A549 (cell line): ENCODE measurements around the gene BCAS3. TPM values are rescaled to one million over a fixed set of nuclear protein-coding genes. Genes with fewer than 3 reads are reported as not detected.
A peak's percentile ranks its signal among the peaks of the same experiment; 100 is the strongest.

Experiments used
- ATAC-seq, 2 experiments: fragments of 200-7000 bp in 1 of 2; fragments of >200 bp in 1 of 2; cut with Nextera tagmentation in 1 of 2; cut with Tn5 transposase in 1 of 2; 3 replicates each; pipeline versions ENCODE4 v1.8.0 to v1.9.1; 2018 to 2020; ENCODE audit warnings: mild to moderate bottlenecking in 1 of 2, moderate library complexity in 1 of 2
- CTCF ChIA-PET: fragments of 300-600 bp; sonication (Branson Sonifier 250); formaldehyde crosslinking; extraction: SDS; loops from one replicate; lab custom pipeline; 2021; ENCODE audit warnings: antibody characterized with exemption, inconsistent platforms; lab: Yijun Ruan, JAX
- POLR2A ChIA-PET: fragments of 350-600 bp; formaldehyde crosslinking; extraction: SDS; loops from one replicate; lab custom pipeline; 2021; ENCODE audit warnings: antibody characterized with exemption, inconsistent platforms; lab: Yijun Ruan, JAX
- DNase-seq, 2 experiments: peaks; one replicate each; pipeline versions ENCODE4 v3.0.0 to v3.0.0-alpha.2; 2011 to 2016; ENCODE audit warnings: low read depth in 1 of 2, low spot score in 1 of 2
- FAIRE-seq: peaks from 2 replicates; lab custom pipeline; 2011; peaks lifted over from hg19 to GRCh38; lab: Jason Lieb, UNC
- H3K27ac ChIP-seq, 2 experiments: fragments of >200 bp; sonication (Bioruptor Twin); formaldehyde crosslinking; 3 replicates each; pipeline ENCODE4 v1.5.1; 2016 to 2017
- H3K4me1 ChIP-seq: fragments of >200 bp; sonication (Bioruptor Twin); formaldehyde crosslinking; 3 replicates; pipeline ENCODE4 v1.6.1; 2016
- H3K4me2 ChIP-seq: fragments of >200 bp; sonication (Bioruptor Twin); formaldehyde crosslinking; 3 replicates; pipeline ENCODE4 v1.6.1; 2016
- H3K4me3 ChIP-seq: fragments of >200 bp; sonication (Bioruptor Twin); formaldehyde crosslinking; 3 replicates; pipeline ENCODE4 v1.5.1; 2016
- H3K9me3 ChIP-seq: fragments of >200 bp; sonication (Bioruptor Twin); formaldehyde crosslinking; 3 replicates; pipeline ENCODE4 v1.6.1; 2016
- CEBPB ChIP-seq, 2 experiments: fragments of >200 bp in 1 of 2; sonication (Bioruptor Twin) in 1 of 2; formaldehyde crosslinking in 1 of 2; IDR thresholded peaks; 2 replicates each; pipeline ENCODE4 v1.6.1; 2012 to 2016
- CHD2 ChIP-seq: fragments of 150-350 bp; IDR thresholded peaks from 2 replicates; pipeline ENCODE4 v1.6.1; 2014; ENCODE audit warnings: low read length; ENCODE audit not compliant: partially characterized antibody
- FOSB ChIP-seq: fragments of 250-450 bp; sonication (Bioruptor Pico); IDR thresholded peaks from 2 replicates; pipeline ENCODE4 v1.5.0; 2020; ENCODE audit warnings: mild to moderate bottlenecking, moderate library complexity
- FOSL2 ChIP-seq, 2 experiments: fragments of 450-650 bp in 1 of 2; fragments of >200 bp in 1 of 2; sonication (Bioruptor Twin) in 1 of 2; formaldehyde crosslinking; IDR thresholded peaks; 2 replicates each; pipeline versions ENCODE4 v1.5.0 to v1.6.1; 2016 to 2020; ENCODE audit warnings: mild to moderate bottlenecking in 1 of 2, moderate library complexity in 1 of 2
- HDAC2 ChIP-seq: fragments of 200-600 bp; sonication (generic); IDR thresholded peaks from 2 replicates; pipeline ENCODE4 v1.6.1; 2016
- HOXA7 ChIP-seq: fragments of 250-450 bp; sonication (Bioruptor Pico); IDR thresholded peaks from 2 replicates; pipeline ENCODE4 v1.5.0; 2020; ENCODE audit warnings: mild to moderate bottlenecking, moderate library complexity
- HOXB5 ChIP-seq: fragments of 250-450 bp; sonication (Bioruptor Pico); IDR thresholded peaks from 2 replicates; pipeline ENCODE4 v1.5.0; 2020; ENCODE audit warnings: mild to moderate bottlenecking, moderate library complexity
- JUN ChIP-seq, 2 experiments: fragments of >200 bp; sonication (Bioruptor Twin); formaldehyde crosslinking; IDR thresholded peaks; 2 replicates in 1 of 2; 3 replicates in 1 of 2; pipeline ENCODE4 v1.6.1; 2016 to 2017
- JUNB ChIP-seq: fragments of >200 bp; sonication (Bioruptor Twin); formaldehyde crosslinking; IDR thresholded peaks from 2 replicates; pipeline ENCODE4 v1.6.1; 2016
- KDM1A ChIP-seq: fragments of 200-600 bp; sonication (generic); IDR thresholded peaks from 2 replicates; pipeline ENCODE4 v1.6.1; 2016; ENCODE audit warnings: low read depth, mild to moderate bottlenecking
- KDM5A ChIP-seq: fragments of 200-600 bp; sonication (generic); IDR thresholded peaks from 2 replicates; pipeline ENCODE4 v1.6.1; 2016; ENCODE audit warnings: antibody characterized with exemption, mild to moderate bottlenecking
- MAFK ChIP-seq: fragments of 450-650 bp; IDR thresholded peaks from 2 replicates; pipeline ENCODE4 v1.6.1; 2014; ENCODE audit not compliant: partially characterized antibody
- MAZ ChIP-seq: fragments of 150-350 bp; IDR thresholded peaks from 2 replicates; pipeline ENCODE4 v1.6.1; 2014; ENCODE audit warnings: antibody characterized with exemption, low read depth, low read length, borderline replicate concordance
- NPAS2 ChIP-seq: fragments of 250-450 bp; sonication (Bioruptor Pico); IDR thresholded peaks from 2 replicates; pipeline ENCODE4 v1.8.0; 2022; ENCODE audit warnings: mild to moderate bottlenecking, moderate library complexity, borderline replicate concordance
- POLR2AphosphoS2 ChIP-seq: conservative IDR thresholded peaks from 2 replicates; pipeline ENCODE4 v1.6.1; 2012; ENCODE audit warnings: low read length, improper control_type of control experiment, inconsistent platforms
- RCOR1 ChIP-seq: fragments of 150-350 bp; IDR thresholded peaks from 2 replicates; pipeline ENCODE4 v1.6.1; 2014; ENCODE audit warnings: antibody characterized with exemption, low read length, low read depth
- RFX5 ChIP-seq: fragments of 450-650 bp; IDR thresholded peaks from 2 replicates; pipeline ENCODE4 v1.7.1; 2014; ENCODE audit warnings: antibody characterized with exemption, mild to moderate bottlenecking, moderate library complexity
- RNF2 ChIP-seq: fragments of 200-600 bp; sonication (generic); IDR thresholded peaks from 2 replicates; pipeline ENCODE4 v1.6.1; 2016; ENCODE audit warnings: low read depth, mild to moderate bottlenecking, antibody characterized with exemption, moderate library complexity, borderline replicate concordance
- ZC3H11A ChIP-seq: fragments of 450-650 bp; IDR thresholded peaks from 2 replicates; pipeline ENCODE4 v1.6.1; 2014; ENCODE audit warnings: antibody characterized with exemption, mild to moderate bottlenecking
- ZFP36 ChIP-seq: fragments of 450-650 bp; IDR thresholded peaks from 2 replicates; pipeline ENCODE4 v1.6.1; 2014; ENCODE audit warnings: borderline replicate concordance; ENCODE audit not compliant: partially characterized antibody
- ZNF302 ChIP-seq: fragments of 250-450 bp; sonication (Bioruptor Pico); IDR thresholded peaks from 2 replicates; pipeline ENCODE4 v1.9.0; 2021; ENCODE audit warnings: inconsistent platforms, mild to moderate bottlenecking, moderate library complexity
- ZSCAN20 ChIP-seq: fragments of 250-450 bp; sonication (Bioruptor Pico); IDR thresholded peaks from 2 replicates; pipeline ENCODE4 v1.8.0; 2022; ENCODE audit warnings: mild to moderate bottlenecking, moderate library complexity
- WGBS: methylation state at CpG from one replicate; pipeline ENCODE4 v1.1.6; 2017; ENCODE audit errors: missing lambda C conversion rate; 5-methylcytosine and 5-hydroxymethylcytosine counted together
- polyA plus RNA-seq, 4 experiments: library from polyadenylated mRNA; depleted of rRNA in 3 of 4; stranded (reverse); fragments of >200 nt; fragmentation: RNase III in 1 of 4; extraction: RNeasy Plus Mini Kit Qiagen cat#74134 plus additional on column Dnase treatment in 1 of 4; gene quantifications; 2 replicates in 3 of 4; 3 replicates in 1 of 4; pipeline ENCODE4 v1.2.3, GENCODE V29; 2011 to 2017
- TF ChIP-seq, protein P1 (sequence below): fragments of 200-600 bp; sonication (generic); IDR thresholded peaks from 2 replicates; pipeline ENCODE4 v1.6.1; 2016; ENCODE audit warnings: antibody characterized with exemption, mild to moderate bottlenecking, moderate library complexity
- TF ChIP-seq, protein P2 (sequence below): fragments of >200 bp; sonication (Bioruptor Twin); formaldehyde crosslinking; IDR thresholded peaks from 3 replicates; pipeline ENCODE4 v1.5.1; 2016
- TF ChIP-seq, protein P3 (sequence below): fragments of 450-650 bp; IDR thresholded peaks from 2 replicates; pipeline ENCODE4 v1.6.1; 2014; ENCODE audit warnings: antibody characterized with exemption
- TF ChIP-seq, protein P4 (sequence below): fragments of >200 bp; sonication (Bioruptor Twin); formaldehyde crosslinking; IDR thresholded peaks from 2 replicates; pipeline ENCODE4 v1.6.1; 2016
- TF ChIP-seq, protein P5 (sequence below): fragments of 250-450 bp; sonication (Bioruptor Pico); IDR thresholded peaks from 2 replicates; pipeline ENCODE4 v1.5.0; 2021; ENCODE audit warnings: mild to moderate bottlenecking, moderate library complexity, borderline replicate concordance
- TF ChIP-seq, protein P6 (sequence below): IDR thresholded peaks from 2 replicates; pipeline ENCODE4 v1.6.1; 2012

BCAS3 gene
- polyA plus RNA-seq, 2 of the 4 experiments (the other 2 are of a cell fraction): 14.7 to 43.4 TPM

DNA sequence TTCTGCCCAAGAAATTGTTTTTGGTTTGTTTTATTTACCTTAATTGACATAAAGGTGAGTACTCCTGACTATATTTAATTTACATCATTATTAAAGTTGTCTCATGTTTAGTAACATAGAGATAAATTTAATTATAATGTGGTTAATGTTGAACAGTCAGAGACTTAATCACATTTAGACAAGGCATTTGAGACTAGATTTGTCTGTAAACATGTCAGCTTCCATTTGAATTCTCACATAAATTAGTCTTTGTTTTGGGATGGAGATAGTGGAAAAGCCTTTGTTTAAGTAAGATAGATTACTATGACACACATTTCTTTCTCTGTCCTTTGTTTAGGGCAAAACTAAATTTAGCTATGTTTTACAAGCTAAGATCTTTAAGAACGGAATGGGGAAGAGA, 18.5 kb upstream of the BCAS3 start:
- Histone ChIP-seq H3K27ac (no peak overlapping the region), H3K9me3 (no peaks in the 10 kb centered on the region), H3K4me2 (no peak overlapping the region), H3K4me3 (no peak overlapping the region), H3K4me1 (no peaks in the 10 kb centered on the region)
- POLR2A ChIA-PET: no interaction called here
- DNase-seq (no peak), ATAC-seq (no peak), FAIRE-seq (no peak)
- no peak for TF ChIP-seq MAFK
- no peak for TF ChIP-seq KDM5A
- TF ChIP-seq NPAS2 (CRISPR knock-in tag): no peak
- TF ChIP-seq KDM1A: no peak
- TF ChIP-seq, protein P1, sequence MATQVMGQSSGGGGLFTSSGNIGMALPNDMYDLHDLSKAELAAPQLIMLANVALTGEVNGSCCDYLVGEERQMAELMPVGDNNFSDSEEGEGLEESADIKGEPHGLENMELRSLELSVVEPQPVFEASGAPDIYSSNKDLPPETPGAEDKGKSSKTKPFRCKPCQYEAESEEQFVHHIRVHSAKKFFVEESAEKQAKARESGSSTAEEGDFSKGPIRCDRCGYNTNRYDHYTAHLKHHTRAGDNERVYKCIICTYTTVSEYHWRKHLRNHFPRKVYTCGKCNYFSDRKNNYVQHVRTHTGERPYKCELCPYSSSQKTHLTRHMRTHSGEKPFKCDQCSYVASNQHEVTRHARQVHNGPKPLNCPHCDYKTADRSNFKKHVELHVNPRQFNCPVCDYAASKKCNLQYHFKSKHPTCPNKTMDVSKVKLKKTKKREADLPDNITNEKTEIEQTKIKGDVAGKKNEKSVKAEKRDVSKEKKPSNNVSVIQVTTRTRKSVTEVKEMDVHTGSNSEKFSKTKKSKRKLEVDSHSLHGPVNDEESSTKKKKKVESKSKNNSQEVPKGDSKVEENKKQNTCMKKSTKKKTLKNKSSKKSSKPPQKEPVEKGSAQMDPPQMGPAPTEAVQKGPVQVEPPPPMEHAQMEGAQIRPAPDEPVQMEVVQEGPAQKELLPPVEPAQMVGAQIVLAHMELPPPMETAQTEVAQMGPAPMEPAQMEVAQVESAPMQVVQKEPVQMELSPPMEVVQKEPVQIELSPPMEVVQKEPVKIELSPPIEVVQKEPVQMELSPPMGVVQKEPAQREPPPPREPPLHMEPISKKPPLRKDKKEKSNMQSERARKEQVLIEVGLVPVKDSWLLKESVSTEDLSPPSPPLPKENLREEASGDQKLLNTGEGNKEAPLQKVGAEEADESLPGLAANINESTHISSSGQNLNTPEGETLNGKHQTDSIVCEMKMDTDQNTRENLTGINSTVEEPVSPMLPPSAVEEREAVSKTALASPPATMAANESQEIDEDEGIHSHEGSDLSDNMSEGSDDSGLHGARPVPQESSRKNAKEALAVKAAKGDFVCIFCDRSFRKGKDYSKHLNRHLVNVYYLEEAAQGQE: no peak
- TF ChIP-seq ZC3H11A: no peak
- no peak for TF ChIP-seq HOXB5 (CRISPR knock-in tag)
- no peak for TF ChIP-seq ZFP36
- no peak for TF ChIP-seq RCOR1
- TF ChIP-seq CHD2: no peak
- TF ChIP-seq ZSCAN20 (CRISPR knock-in tag): no peak
- no peak for TF ChIP-seq ZNF302
- WGBS: 93% methylated on average over 1 of the region's 1 CpG
- CTCF ChIA-PET: interaction anchor here (1.7 kb wide), 1 partner anchor 8 kb away, joined by 5 read pairs; no protein-coding TSS in a partner anchor

DNA sequence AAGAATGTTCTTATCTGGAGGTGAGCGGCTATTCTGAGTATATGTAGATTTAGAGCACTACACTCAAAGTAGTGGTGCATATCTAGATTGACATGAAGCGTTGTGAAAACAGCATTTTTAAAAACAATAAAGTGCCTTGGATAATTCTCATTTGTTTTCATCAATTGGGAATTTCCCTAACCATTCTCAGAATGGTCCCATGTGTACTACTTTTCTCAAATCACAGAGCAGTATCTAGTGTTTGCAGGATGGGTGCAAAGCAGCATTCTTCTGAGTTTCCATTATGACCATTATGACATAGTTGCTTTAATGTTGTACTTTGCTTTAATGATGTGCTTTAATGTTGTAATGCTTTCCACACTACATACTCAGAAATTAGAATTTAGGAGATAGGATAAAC, 16.2 kb upstream of the BCAS3 start:
- CTCF ChIA-PET: interaction anchor here (1.5 kb wide), 1 partner anchor 22 kb away, joined by 3 read pairs; no protein-coding TSS in a partner anchor
- POLR2A ChIA-PET: no interaction called here
- H3K9me3 ChIP-seq: no peaks in the 10 kb centered on the region
- peak; percentile 80 for FAIRE-seq
- TF ChIP-seq CEBPB (IDR thresholded peaks at IDR 0.05) (no peak), POLR2AphosphoS2 (no peak), KDM1A (no peak), HDAC2 (no peak), JUN (IDR thresholded peaks at IDR 0.05) (no peak), FOSL2 (IDR thresholded peaks at IDR 0.05) (no peak), FOSL2 (CRISPR knock-in tag; IDR thresholded peaks at IDR 0.05) (no peak), HOXA7 (CRISPR knock-in tag) (no peak), NPAS2 (CRISPR knock-in tag) (no peak), ZC3H11A (no peak), MAFK (no peak), FOSB (CRISPR knock-in tag) (no peak), MAZ (no peak), JUNB (no peak), RFX5 (no peak), RNF2 (no peak)
- TF ChIP-seq, protein P2, sequence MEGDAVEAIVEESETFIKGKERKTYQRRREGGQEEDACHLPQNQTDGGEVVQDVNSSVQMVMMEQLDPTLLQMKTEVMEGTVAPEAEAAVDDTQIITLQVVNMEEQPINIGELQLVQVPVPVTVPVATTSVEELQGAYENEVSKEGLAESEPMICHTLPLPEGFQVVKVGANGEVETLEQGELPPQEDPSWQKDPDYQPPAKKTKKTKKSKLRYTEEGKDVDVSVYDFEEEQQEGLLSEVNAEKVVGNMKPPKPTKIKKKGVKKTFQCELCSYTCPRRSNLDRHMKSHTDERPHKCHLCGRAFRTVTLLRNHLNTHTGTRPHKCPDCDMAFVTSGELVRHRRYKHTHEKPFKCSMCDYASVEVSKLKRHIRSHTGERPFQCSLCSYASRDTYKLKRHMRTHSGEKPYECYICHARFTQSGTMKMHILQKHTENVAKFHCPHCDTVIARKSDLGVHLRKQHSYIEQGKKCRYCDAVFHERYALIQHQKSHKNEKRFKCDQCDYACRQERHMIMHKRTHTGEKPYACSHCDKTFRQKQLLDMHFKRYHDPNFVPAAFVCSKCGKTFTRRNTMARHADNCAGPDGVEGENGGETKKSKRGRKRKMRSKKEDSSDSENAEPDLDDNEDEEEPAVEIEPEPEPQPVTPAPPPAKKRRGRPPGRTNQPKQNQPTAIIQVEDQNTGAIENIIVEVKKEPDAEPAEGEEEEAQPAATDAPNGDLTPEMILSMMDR: no peak
- TF ChIP-seq, protein P3, sequence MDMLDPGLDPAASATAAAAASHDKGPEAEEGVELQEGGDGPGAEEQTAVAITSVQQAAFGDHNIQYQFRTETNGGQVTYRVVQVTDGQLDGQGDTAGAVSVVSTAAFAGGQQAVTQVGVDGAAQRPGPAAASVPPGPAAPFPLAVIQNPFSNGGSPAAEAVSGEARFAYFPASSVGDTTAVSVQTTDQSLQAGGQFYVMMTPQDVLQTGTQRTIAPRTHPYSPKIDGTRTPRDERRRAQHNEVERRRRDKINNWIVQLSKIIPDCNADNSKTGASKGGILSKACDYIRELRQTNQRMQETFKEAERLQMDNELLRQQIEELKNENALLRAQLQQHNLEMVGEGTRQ: no peak
- TF ChIP-seq, protein P4, sequence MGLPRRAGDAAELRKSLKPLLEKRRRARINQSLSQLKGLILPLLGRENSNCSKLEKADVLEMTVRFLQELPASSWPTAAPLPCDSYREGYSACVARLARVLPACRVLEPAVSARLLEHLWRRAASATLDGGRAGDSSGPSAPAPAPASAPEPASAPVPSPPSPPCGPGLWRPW: no peak
- TF ChIP-seq, protein P5, sequence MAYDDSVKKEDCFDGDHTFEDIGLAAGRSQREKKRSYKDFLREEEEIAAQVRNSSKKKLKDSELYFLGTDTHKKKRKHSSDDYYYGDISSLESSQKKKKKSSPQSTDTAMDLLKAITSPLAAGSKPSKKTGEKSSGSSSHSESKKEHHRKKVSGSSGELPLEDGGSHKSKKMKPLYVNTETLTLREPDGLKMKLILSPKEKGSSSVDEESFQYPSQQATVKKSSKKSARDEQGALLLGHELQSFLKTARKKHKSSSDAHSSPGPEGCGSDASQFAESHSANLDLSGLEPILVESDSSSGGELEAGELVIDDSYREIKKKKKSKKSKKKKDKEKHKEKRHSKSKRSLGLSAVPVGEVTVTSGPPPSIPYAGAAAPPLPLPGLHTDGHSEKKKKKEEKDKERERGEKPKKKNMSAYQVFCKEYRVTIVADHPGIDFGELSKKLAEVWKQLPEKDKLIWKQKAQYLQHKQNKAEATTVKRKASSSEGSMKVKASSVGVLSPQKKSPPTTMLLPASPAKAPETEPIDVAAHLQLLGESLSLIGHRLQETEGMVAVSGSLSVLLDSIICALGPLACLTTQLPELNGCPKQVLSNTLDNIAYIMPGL (CRISPR knock-in tag): no peak
- TF ChIP-seq, protein P6, sequence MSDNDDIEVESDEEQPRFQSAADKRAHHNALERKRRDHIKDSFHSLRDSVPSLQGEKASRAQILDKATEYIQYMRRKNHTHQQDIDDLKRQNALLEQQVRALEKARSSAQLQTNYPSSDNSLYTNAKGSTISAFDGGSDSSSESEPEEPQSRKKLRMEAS: no peak
- TF ChIP-seq, all 56 proteins: peak for 0
- H3K4me1 ChIP-seq: no peaks in the 10 kb centered on the region
- DNase-seq (no peak), ATAC-seq (no peak)
- H3K4me2 ChIP-seq: no peak overlapping the region
- H3K4me3 ChIP-seq: no peak overlapping the region
- WGBS: 87% methylated on average over 2 of the region's 2 CpGs
- no peak overlapping the region for H3K27ac ChIP-seq
